NCI-H1417 (cell line): Measurements from ENCODE around the gene NTNG1.
"Not testable (repeated sequence)": the region's sequence is repeated elsewhere in the genome, so short reads cannot be mapped to it uniquely, and the experiment has no call there.

ENCODE experiments used
- DNase-seq, 3 experiments: peaks; one replicate each; lab custom pipeline; 2025; lab: John Stamatoyannopoulos, UW

The NTNG1 gene

GRCh38 chr1:107140703-107141490, at the start of gene NTNG1:
Gene NTNG1 (plus strand): TSS chr1:107141039.
- peak in 2 of 3 experiments; percentile 74 to 75 for DNase-seq

GRCh38 chr1:107091418-107091817, 49.4 kb upstream of the NTNG1 start:
- DNase-seq = no peak

- DNase-seq = not testable (repeated sequence)
Measured at GRCh38 chr1:107093395-107093794, 47.4 kb upstream of the NTNG1 start.

GRCh38 chr1:107095647-107096046, 45.2 kb upstream of the NTNG1 start:
- DNase-seq = no peak

- no peak for DNase-seq
Measured at GRCh38 chr1:107096690-107097089, 44.1 kb upstream of the NTNG1 start.

- DNase-seq = no peak
Measured at GRCh38 chr1:107098961-107099360, 41.9 kb upstream of the NTNG1 start.

GRCh38 chr1:107100331-107100984, 40.4 kb upstream of the NTNG1 start:
- no peak for DNase-seq

- DNase-seq = no peak
Measured at GRCh38 chr1:107105914-107106313, 34.9 kb upstream of the NTNG1 start.

- DNase-seq = no peak
Measured at GRCh38 chr1:107110326-107110725, 30.5 kb upstream of the NTNG1 start.

- no peak for DNase-seq
Measured at GRCh38 chr1:107116306-107116790, 24.5 kb upstream of the NTNG1 start.

- DNase-seq = no peak
Measured at GRCh38 chr1:107122225-107122624, 18.6 kb upstream of the NTNG1 start.

- DNase-seq = no peak
Measured at GRCh38 chr1:107123741-107124140, 17.1 kb upstream of the NTNG1 start.

GRCh38 chr1:107124694-107125093, 16.1 kb upstream of the NTNG1 start:
- no peak for DNase-seq

GRCh38 chr1:107132195-107132594, 8.6 kb upstream of the NTNG1 start:
- no peak for DNase-seq

- no peak for DNase-seq
Measured at GRCh38 chr1:107132780-107133179, 8.1 kb upstream of the NTNG1 start.

- DNase-seq = no peak
Measured at GRCh38 chr1:107135463-107135862, 5.4 kb upstream of the NTNG1 start.

- no peak for DNase-seq
Measured at GRCh38 chr1:107138166-107138565, 2.7 kb upstream of the NTNG1 start.

GRCh38 chr1:107138767-107139445, 1.9 kb upstream of the NTNG1 start:
- no peak for DNase-seq

- peak in 1 of 3 experiments; percentile 23 for DNase-seq
Measured at GRCh38 chr1:107139833-107140702, 771 bp upstream of the NTNG1 start.

GRCh38 chr1:107141491-107142126, 770 bp downstream of the NTNG1 start:
- peak in 2 of 3 experiments; percentile 77 to 91 for DNase-seq

GRCh38 chr1:107142140-107142542, 1.3 kb downstream of the NTNG1 start:
- DNase-seq = peak; percentile 41 to 91 (median 69)
